GM21529 (cell line): ENCODE data around the gene MRPS10.
A peak's percentile ranks its signal among the peaks of the same experiment; 100 is the strongest.
"Not testable (repeated sequence)": the region's sequence is repeated elsewhere in the genome, so short reads cannot be mapped to it uniquely, and the experiment has no call there.

Experiments
- ATAC-seq: cut with Tn5 transposase; IDR thresholded peaks from one replicate; pipeline ENCODE4 v1.9.1; 2021; ENCODE audit not compliant: unreplicated experiment

The MRPS10 gene

GRCh38 chr6:42239736-42240375 lies 22.2 kb upstream of the MRPS10 start:
- no peak for ATAC-seq

- ATAC-seq: no peak
Observed at GRCh38 chr6:42239333-42239732, 21.7 kb upstream of the MRPS10 start.

GRCh38 chr6:42237857-42238256 lies 20.2 kb upstream of the MRPS10 start:
- ATAC-seq: no peak

GRCh38 chr6:42236682-42237473 lies 19.2 kb upstream of the MRPS10 start:
- peak; percentile 56 for ATAC-seq

GRCh38 chr6:42236030-42236429 lies 18.4 kb upstream of the MRPS10 start:
- ATAC-seq: peak; percentile 30

GRCh38 chr6:42232035-42232434 lies 14.4 kb upstream of the MRPS10 start:
- no peak for ATAC-seq

- ATAC-seq: no peak
Observed at GRCh38 chr6:42230345-42231321, 13.0 kb upstream of the MRPS10 start.

- no peak for ATAC-seq
Observed at GRCh38 chr6:42229506-42230119, 12.0 kb upstream of the MRPS10 start.

- ATAC-seq: no peak
Observed at GRCh38 chr6:42228305-42228704, 10.6 kb upstream of the MRPS10 start.

- ATAC-seq: no peak
Observed at GRCh38 chr6:42227173-42227850, 9.7 kb upstream of the MRPS10 start.

- no peak for ATAC-seq
Observed at GRCh38 chr6:42226645-42227143, 9.0 kb upstream of the MRPS10 start.

- no peak for ATAC-seq
Observed at GRCh38 chr6:42226161-42226611, 8.5 kb upstream of the MRPS10 start.

GRCh38 chr6:42225419-42225818 lies 7.8 kb upstream of the MRPS10 start:
- no peak for ATAC-seq

- ATAC-seq: no peak
Observed at GRCh38 chr6:42225029-42225339, 7.3 kb upstream of the MRPS10 start.

GRCh38 chr6:42224222-42225028 lies 6.8 kb upstream of the MRPS10 start:
- peak; percentile 94 for ATAC-seq

- ATAC-seq: no peak
Observed at GRCh38 chr6:42222448-42222847, 4.8 kb upstream of the MRPS10 start.

GRCh38 chr6:42221546-42221945 lies 3.9 kb upstream of the MRPS10 start:
- ATAC-seq: no peak

GRCh38 chr6:42220807-42221206 lies 3.1 kb upstream of the MRPS10 start:
- no peak for ATAC-seq

- ATAC-seq: no peak
Observed at GRCh38 chr6:42217157-42217518, 523 bp downstream of the MRPS10 start.

- ATAC-seq: not testable (repeated sequence)
Observed at GRCh38 chr6:42216495-42216894, 1.2 kb downstream of the MRPS10 start.
